Measurements from ENCODE around the gene CHST13. TPM values are rescaled to one million over a fixed set of nuclear protein-coding genes. Genes with fewer than 3 reads are reported as not detected.

Gene CHST13
- total and polyA plus RNA-seq, 2 donors (not counting 3 experiments of a cell fraction or from before 2014, with no cell fraction given) = 0.04 TPM; not detected in 1

- FAIRE-seq = no peak
- ChIA-PET POLR2A (no interaction called here), CTCF (no interaction called here)
- Histone ChIP-seq H3K36me3 (ENCODE audit: control insufficient read depth in 2 of 2, extremely low read depth in 1 of 2, insufficient read depth in 2 of 2, low read length in 2 of 2) (no peaks in the 10 kb centered on the region), H3K27me3 (ENCODE audit: control insufficient read depth in 2 of 2, insufficient read depth in 2 of 2, low read length in 2 of 2) (peaks cover 0 to 2% of the 10 kb centered on the region in 2 experiments), H2AFZ (ENCODE audit: low read depth, low read length) (no peak overlapping the region), H3K9ac (replicated peaks; ENCODE audit: extremely low read depth, insufficient read depth, low read length) (no peak overlapping the region), H3K27ac (ENCODE audit: insufficient read depth, low read depth, low read length) (no peak overlapping the region), H3K4me2 (ENCODE audit: insufficient read depth, low read length) (no peak overlapping the region), H3K9me3 (replicated peaks; ENCODE audit: control insufficient read depth, insufficient read depth, low read length) (no peaks in the 10 kb centered on the region), H3K4me1 (ENCODE audit: control insufficient read depth, extremely low read depth, insufficient read depth, low read length) (no peaks in the 10 kb centered on the region), H3K79me2 (ENCODE audit: control insufficient read depth, insufficient read depth, low read length) (no peaks in the 10 kb centered on the region), H3K4me3 (replicated peaks in 1 of 3; ENCODE audit: insufficient read depth in 1 of 3, low read depth in 1 of 3, low read length in 3 of 3) (no peak overlapping the region), H3K9me1 (replicated peaks; ENCODE audit: control insufficient read depth, extremely low read depth, insufficient read depth, low read length) (no peaks in the 10 kb centered on the region), H4K20me1 (replicated peaks; ENCODE audit: control insufficient read depth, extremely low read depth, insufficient read depth, low read length) (no peaks in the 10 kb centered on the region)
- no TSS peak for BruUV-seq (replicated peaks)
- TF ChIP-seq MYC (IDR thresholded peaks at IDR 0.05; ENCODE audit: low read depth, low read length) (no peak), EZH2 (IDR thresholded peaks at IDR 0.05; ENCODE audit: borderline replicate concordance, low read depth, low read length, severe bottlenecking) (no peak), JUN (IDR thresholded peaks at IDR 0.05; ENCODE audit: borderline replicate concordance, insufficient read depth, insufficient read length, low read depth) (no peak), CTCF (IDR thresholded peaks at IDR 0.05; ENCODE audit: extremely low read depth in 1 of 2, insufficient read depth in 1 of 2, low read depth in 1 of 2, low read length in 2 of 2) (no peak)
- no peak for DNase-seq (ENCODE audit: low read depth, low spot score)
- dilution Hi-C loops (cut with MboI; ENCODE audit: extremely low pct_ligation_motif_present, low sequenced_read_pairs) (no loop called here), intact Hi-C loops (cut with micrococcal nuclease) (no loop called here)
Observed at GRCh38 chr3:126547721-126548120, 23.8 kb downstream of the CHST13 start.

All from endothelial cell of umbilical vein (primary cell).